HG02943 (cell line): ENCODE results near the gene RGCC.
"Not testable (repeated sequence)": the region's sequence is repeated elsewhere in the genome, so short reads cannot be mapped to it uniquely, and the experiment has no call there.

ENCODE experiments used
- ATAC-seq: cut with Tn5 transposase; IDR thresholded peaks from one replicate; pipeline ENCODE4 v1.9.1; 2021; ENCODE audit warnings: mild to moderate bottlenecking, low read depth, moderate library complexity; ENCODE audit not compliant: unreplicated experiment

The RGCC gene

DNA sequence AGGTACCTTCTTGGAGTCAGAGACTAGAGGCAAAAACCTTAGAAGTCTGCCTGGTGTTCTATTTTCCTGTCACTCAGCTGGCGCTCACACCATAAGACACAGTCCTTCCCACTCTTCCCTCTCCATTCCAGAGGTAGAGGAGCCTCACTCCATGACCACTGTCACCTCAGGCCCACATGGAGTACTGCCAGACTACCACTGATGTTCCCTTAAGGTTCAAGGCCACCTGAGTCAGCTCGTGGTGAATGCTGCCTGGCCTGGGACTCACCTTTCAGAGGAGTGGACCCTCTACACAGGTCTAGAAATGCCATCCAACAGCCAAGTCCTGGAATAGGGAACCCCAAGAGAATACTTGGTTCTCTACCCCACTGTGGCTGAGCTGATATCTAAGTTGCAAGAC lies 29.9 kb downstream of the RGCC start:
- no peak for ATAC-seq

DNA sequence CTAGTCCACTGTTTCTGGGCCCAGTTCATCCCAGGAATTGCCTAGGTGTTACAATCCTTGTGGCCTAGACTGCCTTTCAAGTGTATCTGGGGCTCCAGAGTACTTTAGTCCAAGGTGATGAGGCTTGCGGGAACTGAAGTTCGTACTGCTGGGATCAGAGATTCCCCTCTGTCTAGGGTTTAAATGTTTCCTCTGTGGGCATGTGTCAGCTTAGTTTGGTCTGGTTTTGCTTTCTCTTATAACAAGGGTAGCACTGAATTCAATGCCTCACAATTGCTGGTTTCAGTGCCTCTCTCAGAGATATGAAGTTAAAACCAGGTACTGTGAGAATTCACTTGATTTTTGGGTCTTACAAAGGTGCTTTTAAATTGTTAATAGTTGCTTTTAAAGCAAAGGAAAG lies 30.8 kb downstream of the RGCC start:
- peak; percentile 79 for ATAC-seq

DNA sequence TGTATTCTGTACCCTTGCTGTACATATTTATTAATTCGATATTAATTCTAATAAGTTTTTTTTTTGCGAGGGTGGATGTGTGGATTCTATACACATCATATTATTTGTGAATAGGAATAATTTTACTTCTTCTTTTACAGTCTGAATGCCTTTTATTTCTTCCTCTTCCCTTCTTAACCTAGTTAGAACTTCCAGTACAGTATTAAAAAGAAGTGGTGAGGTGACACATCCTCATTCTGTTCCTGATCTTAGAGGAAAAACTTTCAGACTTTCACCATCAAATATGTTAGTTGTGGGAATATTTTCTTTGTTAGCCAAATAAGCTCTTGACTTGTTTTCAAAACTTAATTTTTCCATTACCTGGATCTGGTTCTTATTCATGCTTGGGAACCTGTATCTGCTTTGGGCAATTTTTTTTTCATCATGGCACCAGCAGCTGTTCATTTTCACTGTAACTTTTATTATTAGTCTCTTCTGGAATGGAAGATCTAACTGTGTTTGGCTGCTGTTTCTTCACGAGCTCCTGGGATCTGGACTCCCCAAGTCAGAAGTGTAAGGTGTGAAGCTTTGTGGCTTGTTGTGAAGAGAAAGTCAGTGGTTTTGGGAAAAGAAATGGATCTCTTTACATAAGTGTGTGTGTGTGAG lies 33.1 kb downstream of the RGCC start:
- no peak for ATAC-seq

DNA sequence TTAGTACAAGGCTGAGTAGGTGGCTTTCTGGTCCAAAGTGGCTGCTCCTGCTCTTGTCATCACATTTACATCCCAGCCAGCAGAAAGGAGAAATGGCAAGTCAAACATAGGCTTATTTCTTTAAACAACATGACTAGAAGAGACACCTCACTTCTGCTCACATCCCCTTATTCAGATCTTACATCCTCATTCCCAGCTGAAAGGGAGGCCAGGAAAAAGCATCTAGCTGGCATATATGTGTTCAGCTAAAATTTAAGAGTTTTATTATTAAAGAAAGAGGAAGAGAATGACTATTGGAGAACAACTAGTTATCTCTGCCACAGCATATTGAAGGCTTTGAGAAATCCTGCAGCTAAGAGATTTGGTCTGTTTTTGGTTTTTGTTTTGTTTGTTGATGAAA lies 34.1 kb downstream of the RGCC start:
- no peak for ATAC-seq

DNA sequence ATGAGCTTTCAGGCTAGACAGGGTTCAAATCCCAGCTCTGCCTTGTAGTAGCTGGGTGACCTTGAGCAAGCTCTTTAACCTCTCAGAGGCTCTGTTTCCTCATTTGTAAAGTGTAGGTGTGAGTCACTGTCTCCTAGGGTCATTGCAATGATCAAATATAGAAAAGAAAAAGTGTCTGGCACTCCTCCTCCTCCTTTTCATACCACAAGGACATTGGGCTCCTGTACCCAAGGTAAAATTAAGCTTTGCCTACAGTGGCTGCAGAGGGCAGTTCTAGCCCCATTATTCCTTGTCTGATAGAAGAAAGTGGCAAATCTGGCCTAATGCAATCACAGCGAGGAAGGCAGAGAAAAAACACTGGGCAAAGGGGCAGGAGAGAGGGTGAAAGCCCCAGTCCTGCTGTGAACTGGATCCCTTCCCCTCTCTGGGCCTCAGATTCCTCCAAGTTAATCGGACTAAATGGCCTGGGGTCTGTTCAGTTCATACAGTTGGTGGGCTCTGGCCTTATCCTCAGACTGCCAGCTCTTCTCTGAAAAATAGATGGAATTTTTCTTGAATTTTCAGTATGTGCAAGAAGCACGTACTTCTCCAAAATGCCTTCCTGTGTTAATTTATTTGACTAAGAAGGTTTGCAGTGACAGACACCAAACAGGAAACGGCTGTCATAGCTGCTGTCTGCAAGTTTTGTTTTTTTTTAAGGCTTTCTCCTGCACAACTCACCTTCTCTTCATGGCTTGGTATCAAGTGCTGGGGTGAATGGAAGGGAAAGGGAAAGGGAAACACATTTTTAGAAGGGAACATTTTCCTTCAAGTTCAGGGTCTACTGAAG lies 35.3 kb downstream of the RGCC start:
- ATAC-seq = no peak

DNA sequence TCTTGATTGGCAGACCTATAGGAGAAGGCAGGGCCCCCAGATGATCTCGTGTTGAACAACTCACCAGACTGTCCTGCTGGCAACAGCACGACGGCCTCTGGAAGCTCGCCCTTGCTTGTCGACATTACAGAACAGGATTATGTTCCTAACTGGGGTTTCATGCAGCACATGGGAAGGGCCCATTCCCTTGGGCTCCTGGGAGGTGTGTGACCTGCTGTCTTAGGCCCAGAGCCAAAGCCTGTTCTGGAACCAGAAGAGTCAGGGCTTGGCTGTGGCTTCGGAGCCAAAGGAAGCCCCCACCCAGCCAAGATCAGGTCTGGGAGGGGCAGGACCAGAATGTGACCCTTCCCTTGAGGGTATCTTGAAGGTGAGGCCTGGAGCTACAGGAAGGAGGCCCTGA lies 36.9 kb downstream of the RGCC start:
- no peak for ATAC-seq

DNA sequence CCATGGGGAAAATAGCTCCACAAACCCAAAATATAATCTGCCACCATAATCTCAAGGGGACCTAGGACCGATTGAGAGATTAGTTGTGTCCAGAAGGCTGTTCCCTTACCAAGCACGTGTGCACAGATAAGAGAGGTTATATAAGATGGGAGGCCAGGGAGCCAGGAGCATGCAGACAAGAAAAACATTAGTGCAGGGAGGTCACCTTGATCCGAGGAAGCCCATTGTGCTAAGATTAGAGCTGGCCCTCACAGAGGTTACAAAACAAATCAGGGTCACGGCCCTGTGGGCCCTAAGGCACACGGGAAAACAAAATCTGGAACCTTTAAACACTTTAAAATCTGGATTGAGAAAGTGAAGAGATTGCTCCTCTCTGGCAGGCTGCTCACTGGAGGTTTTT lies 37.7 kb downstream of the RGCC start:
- no peak for ATAC-seq

DNA sequence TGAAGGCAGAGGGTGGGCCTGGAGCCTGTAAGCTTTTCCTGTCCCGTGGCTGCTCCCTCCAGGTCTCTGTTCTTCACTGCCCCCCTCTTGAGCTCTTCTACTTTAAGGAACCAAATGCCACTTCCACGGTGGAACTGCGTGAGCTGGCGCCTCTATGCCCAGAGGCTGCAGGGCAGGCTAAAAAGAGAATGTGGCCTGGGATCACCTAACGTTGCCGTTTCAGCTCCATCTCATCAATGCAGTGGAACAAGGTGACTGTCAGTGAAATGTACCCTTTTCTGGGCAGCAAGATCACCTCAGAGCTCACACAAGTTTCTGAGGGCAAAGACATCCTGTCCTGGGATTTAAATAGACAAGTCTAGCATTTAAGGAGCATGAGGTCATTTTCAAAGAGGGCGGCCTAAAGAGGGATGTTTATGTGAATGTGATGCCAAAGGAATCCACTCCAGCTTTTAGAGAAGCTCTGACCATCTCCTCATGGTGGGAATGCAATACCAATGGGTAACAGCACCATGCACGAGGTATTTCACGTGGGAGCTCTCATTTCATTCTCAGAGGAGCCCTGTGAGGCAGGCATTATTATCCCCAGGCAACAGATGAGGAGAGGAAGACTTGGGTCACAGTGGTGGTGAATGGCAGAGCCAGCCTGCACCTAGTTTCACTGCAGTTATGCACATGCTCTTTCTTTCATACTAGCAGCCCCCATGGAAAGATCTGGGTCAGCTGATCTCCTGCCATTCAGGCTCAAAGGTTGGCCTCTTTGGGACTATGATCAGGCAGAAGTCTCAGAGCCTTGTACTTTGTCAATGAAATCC lies 39.3 kb downstream of the RGCC start:
- no peak for ATAC-seq

DNA sequence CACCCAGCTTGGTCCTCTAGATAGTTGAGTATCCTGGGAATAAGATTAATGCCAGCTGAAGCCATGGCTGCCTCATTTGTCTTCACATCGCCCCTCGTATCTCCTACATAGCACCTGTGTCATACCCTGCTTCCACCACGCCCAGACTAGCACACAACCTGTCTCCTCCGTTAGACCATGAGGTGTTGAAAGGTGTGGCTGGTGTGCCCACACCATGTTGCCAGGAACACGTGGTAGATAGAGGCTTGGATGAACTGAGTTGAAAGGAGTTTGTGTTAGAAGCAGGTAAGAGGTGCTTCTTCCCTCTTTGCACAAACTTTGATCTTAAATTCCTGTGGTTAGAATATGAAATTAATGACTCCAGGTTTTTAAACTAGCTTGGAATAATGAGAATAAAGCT lies 40.1 kb downstream of the RGCC start:
- ATAC-seq = no peak

DNA sequence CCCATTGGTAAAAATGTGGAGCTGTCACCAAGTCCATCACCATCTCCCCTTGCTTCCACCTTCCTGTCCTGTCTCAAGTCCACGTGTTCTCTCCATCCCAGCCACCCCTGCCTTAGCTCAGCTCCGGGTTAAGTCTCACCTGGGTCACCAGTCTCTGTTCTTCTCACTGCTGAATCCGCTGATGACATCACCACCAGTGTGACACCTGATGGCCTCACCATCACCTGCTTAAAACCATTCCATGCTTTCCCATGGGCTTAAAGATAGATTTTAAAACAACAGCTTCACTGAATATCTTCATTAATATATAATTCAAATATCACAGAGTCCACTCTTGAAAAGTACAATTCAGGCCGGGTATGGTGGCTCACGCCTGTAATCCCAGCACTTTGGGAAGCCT lies 42.1 kb downstream of the RGCC start:
- no peak for ATAC-seq

DNA sequence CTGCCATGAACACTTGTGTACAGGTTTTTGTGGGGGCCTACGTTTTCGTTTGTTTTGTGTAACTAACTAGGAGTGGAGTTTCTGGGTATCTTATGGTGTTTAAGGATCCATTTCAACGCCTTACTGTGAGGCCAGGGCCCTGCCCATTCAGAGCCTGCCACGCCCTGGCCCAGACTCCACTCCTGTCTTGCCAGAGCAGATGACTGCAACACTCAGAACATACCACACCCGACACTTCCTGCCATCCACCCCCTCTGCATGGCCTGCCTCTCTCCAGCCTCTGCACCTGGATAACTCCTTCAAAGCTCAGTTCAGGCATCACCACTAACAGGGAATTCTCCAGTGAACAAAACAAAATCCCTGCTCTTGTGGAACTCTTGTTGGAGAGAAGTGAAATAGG lies 43.2 kb downstream of the RGCC start:
- peak; percentile 53 for ATAC-seq

DNA sequence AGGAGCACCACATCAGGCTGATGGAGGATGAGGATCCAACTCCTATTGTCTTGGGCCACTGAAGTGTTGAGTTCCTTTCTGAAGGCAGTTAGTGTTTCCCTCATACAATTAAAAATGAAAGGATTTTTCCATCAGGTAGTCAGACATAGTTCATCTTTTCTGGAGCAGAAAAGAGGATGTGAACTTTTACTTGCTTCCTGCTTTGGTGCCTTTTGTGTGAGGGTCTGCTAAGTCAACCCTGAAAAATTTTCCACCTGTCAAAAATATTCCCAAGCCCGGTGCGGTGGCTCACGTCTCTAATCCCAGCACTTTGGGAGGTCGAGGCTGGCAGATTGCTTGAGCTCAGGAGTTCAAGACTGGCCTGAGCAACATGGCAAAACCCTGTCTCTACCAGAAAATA lies 43.9 kb downstream of the RGCC start:
- no peak for ATAC-seq

DNA sequence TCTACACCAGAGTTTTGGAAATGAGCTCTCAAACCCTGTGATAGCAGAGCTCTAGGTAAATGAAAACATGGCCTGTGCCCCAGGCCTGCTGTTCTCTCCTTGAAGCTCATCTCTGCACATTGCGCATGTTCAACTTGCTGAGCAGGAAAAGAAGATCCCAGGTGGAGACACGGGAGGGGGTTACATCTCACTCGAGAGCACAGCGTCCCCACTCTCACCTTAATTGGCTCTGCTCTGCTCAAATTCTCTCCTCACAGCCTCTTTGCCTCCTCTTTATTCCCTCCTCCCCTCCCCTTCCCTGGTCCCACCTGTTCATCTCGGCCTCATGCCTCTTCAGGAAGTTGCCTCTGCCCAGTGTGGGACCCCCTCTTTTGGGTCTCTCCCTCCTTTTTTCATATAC lies 44.7 kb downstream of the RGCC start:
- no peak for ATAC-seq

DNA sequence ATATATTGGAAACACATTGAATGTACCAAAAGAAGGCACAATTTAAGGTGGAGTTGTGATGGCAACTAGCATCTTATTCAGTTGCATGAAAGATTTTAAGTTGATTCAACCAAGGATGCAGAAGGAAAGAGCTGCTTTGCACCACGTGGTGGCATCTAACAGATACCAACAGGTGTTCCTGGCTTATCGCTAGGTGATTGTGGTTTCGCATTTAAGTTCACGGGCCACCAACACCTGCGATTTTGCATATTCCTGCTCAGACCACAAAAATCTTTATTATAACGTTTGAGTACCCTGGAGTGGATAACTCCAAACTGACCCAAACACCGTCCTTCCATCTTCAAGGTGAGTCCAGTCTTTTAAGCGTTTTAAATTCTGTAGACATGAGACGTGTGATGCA lies 45.3 kb downstream of the RGCC start:
- peak; percentile 71 for ATAC-seq

DNA sequence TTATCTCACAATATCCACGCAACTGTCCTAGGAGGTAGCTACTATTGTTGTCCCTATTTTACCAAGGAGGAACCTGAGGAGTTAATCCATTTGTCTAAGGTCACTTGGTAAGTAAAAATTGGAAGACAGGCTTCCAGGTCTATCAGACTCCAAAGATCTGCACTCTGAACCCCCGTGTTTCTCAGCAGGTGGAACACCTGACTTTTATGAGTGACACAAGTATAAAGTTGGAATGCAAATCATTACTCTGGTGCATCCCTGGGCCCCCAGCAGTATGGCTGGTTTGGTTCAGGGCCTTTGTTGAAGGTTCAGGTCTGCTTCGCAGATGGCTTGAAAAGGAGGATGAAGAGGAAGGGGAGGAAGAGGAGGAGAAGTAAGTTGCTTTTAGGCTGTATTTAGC lies 46.0 kb downstream of the RGCC start:
- no peak for ATAC-seq

DNA sequence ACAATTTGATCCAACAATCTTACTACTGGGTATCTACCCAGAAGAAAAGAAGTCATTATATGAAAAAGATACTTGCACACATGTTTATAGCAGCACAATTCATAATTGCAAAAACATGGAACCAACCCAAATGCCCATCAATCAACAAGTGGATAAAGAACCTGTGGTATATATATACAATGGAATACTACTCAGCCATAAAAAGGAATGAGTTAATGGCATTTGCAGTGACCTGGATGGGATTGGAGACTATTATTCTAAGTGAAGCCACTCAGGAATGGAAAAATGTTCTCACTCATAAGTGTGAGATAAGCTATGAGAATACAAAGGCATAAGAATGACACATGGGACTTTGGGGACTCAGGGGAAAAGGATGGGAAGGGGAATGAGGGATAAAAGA lies 47.3 kb downstream of the RGCC start:
- not testable (repeated sequence) for ATAC-seq

DNA sequence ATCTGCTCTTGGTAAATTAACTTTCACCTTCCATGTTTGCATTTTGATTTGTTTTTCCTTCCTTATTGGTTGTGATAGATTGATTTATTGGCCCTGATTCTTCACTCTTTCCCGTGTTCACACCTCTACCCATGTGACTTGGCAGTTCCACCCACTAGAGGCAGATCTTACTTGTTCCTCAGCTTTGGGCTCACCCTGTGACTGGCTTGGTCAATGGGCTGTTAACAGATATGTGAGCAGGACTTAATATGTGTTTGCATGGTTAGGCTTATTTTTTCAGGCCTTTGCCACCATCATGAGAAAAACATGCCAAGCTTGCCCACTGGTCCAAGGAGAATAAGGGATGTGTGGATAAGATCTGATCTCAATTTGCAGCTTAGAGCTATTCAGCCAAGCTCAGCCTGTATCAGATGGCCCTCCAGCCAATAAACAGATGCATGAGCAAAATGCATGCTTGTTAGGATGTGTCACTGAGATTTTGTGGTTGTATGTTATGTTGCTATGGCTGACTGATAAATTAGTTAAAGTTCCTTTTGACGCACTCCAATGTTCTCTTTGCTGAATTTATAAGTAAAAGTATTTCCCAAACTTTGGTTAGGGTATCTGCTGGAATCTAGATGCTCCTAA lies 48.0 kb downstream of the RGCC start:
- no peak for ATAC-seq

DNA sequence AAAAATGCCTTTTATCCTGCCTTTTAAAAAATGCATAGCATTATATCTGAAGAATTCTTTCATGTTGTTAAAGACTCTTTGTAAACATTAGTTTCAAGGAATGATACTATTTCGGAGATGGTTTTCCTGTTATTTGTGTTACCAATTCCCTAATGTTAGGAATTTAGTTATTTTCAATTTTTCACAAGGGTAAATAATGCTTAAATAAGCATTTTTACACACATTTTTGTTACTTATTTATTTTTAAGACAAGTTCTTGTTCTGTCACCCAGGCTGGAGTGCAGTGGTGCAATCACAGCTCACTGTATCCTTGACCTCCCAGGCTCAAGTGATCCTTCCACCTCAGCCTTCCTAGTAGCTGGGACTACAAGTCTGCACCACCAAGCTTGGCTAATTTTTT lies 49.0 kb downstream of the RGCC start:
- no peak for ATAC-seq

DNA sequence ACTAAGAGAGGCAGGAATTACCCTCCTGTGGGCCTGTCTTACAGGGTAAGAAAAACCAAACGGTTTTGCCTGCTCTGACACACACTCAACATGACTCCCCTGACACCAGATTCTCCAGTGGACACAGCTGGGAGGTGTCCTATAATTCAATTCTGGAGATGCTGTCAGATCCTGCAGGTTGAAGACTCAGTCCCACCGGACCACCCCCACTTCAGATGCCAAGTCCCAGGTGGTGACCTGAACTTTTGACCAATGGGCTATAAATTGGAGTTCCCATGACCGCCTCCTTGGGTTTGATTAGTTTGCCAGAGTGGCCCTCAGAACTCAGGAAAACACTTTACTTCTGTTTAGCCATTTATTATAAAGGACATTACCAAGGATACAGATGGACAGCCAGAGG lies 52.6 kb downstream of the RGCC start:
- no peak for ATAC-seq

DNA sequence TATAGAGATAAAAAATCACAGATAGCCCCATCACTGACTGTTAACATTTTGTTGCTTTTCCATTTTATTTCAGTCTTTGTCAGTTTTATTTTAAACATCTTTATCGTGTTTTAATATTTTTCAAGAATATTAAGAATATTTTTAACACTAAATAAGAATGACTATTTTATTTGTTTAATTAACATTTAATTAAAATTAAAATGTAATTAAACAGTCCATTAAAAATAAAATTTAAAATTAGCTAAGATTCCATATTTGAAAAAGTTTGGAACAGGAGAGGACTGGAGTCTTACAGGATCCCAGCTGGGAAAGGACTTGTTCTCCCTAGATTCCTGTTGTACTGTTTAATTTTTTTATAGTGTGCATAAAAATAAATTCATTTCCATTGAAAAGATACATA lies 54.5 kb downstream of the RGCC start:
- ATAC-seq = no peak

DNA sequence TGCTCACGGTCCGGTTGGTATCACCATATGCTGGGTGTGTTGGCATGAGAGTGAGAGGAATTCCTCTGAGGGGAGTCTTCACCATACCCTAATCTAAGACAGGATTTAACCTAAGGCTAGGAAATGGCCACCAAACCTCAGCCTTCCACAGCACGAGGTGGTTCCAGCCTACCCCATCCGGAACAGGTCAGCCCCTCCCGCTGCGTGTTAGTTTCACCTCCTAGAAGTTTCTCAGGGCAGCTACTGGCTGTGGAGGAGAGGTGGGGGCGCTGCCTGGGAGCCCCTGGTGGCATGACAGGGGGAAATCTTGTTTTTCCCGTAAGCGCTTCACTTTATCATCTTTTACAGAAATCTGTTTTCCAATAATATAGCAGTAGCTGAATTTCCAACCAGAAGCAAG lies 55.1 kb downstream of the RGCC start:
- no peak for ATAC-seq
